H9 (cell line): Measurements from ENCODE around the gene RHEX. TPM values are rescaled to one million over a fixed set of nuclear protein-coding genes. Genes with fewer than 3 reads are reported as not detected.

ENCODE experiments used
- DNase-seq: peaks from one replicate; pipeline ENCODE4 v3.0.0-alpha.2; 2017
- H2AFZ ChIP-seq: one replicate; pipeline ENCODE4 v1.6.1; 2013; ENCODE audit warnings: mild to moderate bottlenecking, low read length, control low read depth, moderate library complexity
- H2AK5ac ChIP-seq: 2 replicates; pipeline ENCODE4 v1.6.1; 2013; ENCODE audit warnings: low read length, control low read depth, mixed read lengths; ENCODE audit not compliant: insufficient read length
- H2BK120ac ChIP-seq: one replicate; pipeline ENCODE4 v1.6.1; 2013; ENCODE audit warnings: low read depth, mild to moderate bottlenecking, low read length, control low read depth, inconsistent platforms; ENCODE audit not compliant: poor library complexity, severe bottlenecking
- H2BK12ac ChIP-seq: 2 replicates; pipeline ENCODE4 v1.6.1; 2013; ENCODE audit warnings: low read length, control low read depth, mixed read lengths, low read depth; ENCODE audit not compliant: insufficient read length
- H2BK15ac ChIP-seq: 2 replicates; pipeline ENCODE4 v1.6.1; 2013; ENCODE audit warnings: low read depth, low read length, control low read depth
- H2BK20ac ChIP-seq: one replicate; pipeline ENCODE4 v1.6.1; 2013; ENCODE audit warnings: low read depth, mild to moderate bottlenecking, low read length, control low read depth, inconsistent platforms; ENCODE audit not compliant: poor library complexity, severe bottlenecking
- H2BK5ac ChIP-seq: 2 replicates; pipeline ENCODE4 v1.6.1; 2013; ENCODE audit warnings: low read length, control low read depth, mixed read lengths; ENCODE audit not compliant: insufficient read length
- H3K14ac ChIP-seq: 2 replicates; pipeline ENCODE4 v1.6.1; 2013; ENCODE audit warnings: low read length, control low read depth; ENCODE audit not compliant: insufficient read depth
- H3K18ac ChIP-seq: 2 replicates; pipeline ENCODE4 v1.6.1; 2013; ENCODE audit warnings: low read depth, mild to moderate bottlenecking, mixed read lengths, low read length, control low read depth; ENCODE audit not compliant: insufficient read length
- H3K23ac ChIP-seq: 2 replicates; pipeline ENCODE4 v1.6.1; 2013; ENCODE audit warnings: low read length, control low read depth, mixed read lengths, low read depth; ENCODE audit not compliant: insufficient read length
- H3K23me2 ChIP-seq: 2 replicates; pipeline ENCODE4 v1.6.1; 2013; ENCODE audit warnings: low read depth, mild to moderate bottlenecking, mixed read lengths, low read length, control low read depth; ENCODE audit not compliant: insufficient read length, poor library complexity, severe bottlenecking
- H3K27ac ChIP-seq: 2 replicates; pipeline ENCODE4 v1.5.1; 2013; ENCODE audit warnings: low read length, control low read depth, mixed read lengths, low read depth; ENCODE audit not compliant: insufficient read length
- H3K27me3 ChIP-seq: 2 replicates; pipeline ENCODE4 v1.6.1; 2013; ENCODE audit warnings: low read length, control low read depth, inconsistent platforms; ENCODE audit not compliant: insufficient read depth
- H3K4ac ChIP-seq: 2 replicates; pipeline ENCODE4 v1.6.1; 2013; ENCODE audit warnings: low read depth, mild to moderate bottlenecking, control low read depth, inconsistent platforms, low read length, moderate library complexity
- H3K4me1 ChIP-seq: 2 replicates; pipeline ENCODE4 v1.6.1; 2013; ENCODE audit warnings: low read length, control low read depth, inconsistent platforms; ENCODE audit not compliant: insufficient read depth
- H3K4me2 ChIP-seq: 2 replicates; pipeline ENCODE4 v1.6.1; 2013; ENCODE audit warnings: low read length, control low read depth, mixed read lengths; ENCODE audit not compliant: insufficient read length, insufficient read depth
- H3K56ac ChIP-seq: 2 replicates; pipeline ENCODE4 v1.6.1; 2013; ENCODE audit warnings: low read depth, mild to moderate bottlenecking, mixed read lengths, low read length, control low read depth; ENCODE audit not compliant: insufficient read length
- H3K79me1 ChIP-seq: 2 replicates; pipeline ENCODE4 v1.6.1; 2013; ENCODE audit warnings: low read depth, mild to moderate bottlenecking, moderate library complexity, low read length, control low read depth, inconsistent platforms; ENCODE audit not compliant: insufficient read depth, poor library complexity, severe bottlenecking
- H3K79me2 ChIP-seq: 2 replicates; pipeline ENCODE4 v1.6.1; 2013; ENCODE audit warnings: low read length, control low read depth, inconsistent platforms; ENCODE audit not compliant: insufficient read depth
- H3K9ac ChIP-seq: 2 replicates; pipeline ENCODE4 v1.6.1; 2013; ENCODE audit warnings: low read length, control low read depth, mixed read lengths; ENCODE audit not compliant: insufficient read length; ENCODE audit errors: extremely low read depth
- H3K9me3 ChIP-seq: one replicate; pipeline ENCODE4 v1.6.1; 2013; ENCODE audit warnings: low read depth, low read length, inconsistent platforms; ENCODE audit not compliant: control insufficient read depth
- H3T11ph ChIP-seq: one replicate; pipeline ENCODE4 v1.6.1; 2013; ENCODE audit warnings: mild to moderate bottlenecking, low read length, control low read depth, inconsistent platforms
- H4K20me1 ChIP-seq: one replicate; pipeline ENCODE4 v1.6.1; 2013; ENCODE audit not compliant: control insufficient read depth, insufficient read length, insufficient read depth
- H4K5ac ChIP-seq: 2 replicates; pipeline ENCODE4 v1.6.1; 2013; ENCODE audit warnings: low read depth, mild to moderate bottlenecking, mixed read lengths, low read length, control low read depth; ENCODE audit not compliant: insufficient read length
- H4K8ac ChIP-seq: replicated peaks from 2 replicates; pipeline ENCODE4 v1.6.1; 2013; ENCODE audit warnings: low read length, control low read depth, mixed read lengths, low read depth; ENCODE audit not compliant: insufficient read length
- H4K91ac ChIP-seq: 2 replicates; pipeline ENCODE4 v1.6.1; 2013; ENCODE audit warnings: low read depth, mild to moderate bottlenecking, moderate library complexity, mixed read lengths, low read length, control low read depth; ENCODE audit not compliant: insufficient read length
- H3K27ac Mint-ChIP-seq, 3 experiments: 2 replicates in 2 of 3; 3 replicates in 1 of 3; pipeline ENCODE4 v1.8.0; 2020 to 2021; ENCODE audit warnings: mixed read lengths in 3 of 3, mild to moderate bottlenecking in 1 of 3, moderate library complexity in 1 of 3
- H3K27me3 Mint-ChIP-seq: 2 replicates; pipeline ENCODE4 v1.8.0; 2021; ENCODE audit warnings: low read depth, mild to moderate bottlenecking, moderate library complexity, mixed read lengths
- H3K36me3 Mint-ChIP-seq, 3 experiments: 2 replicates in 2 of 3; 3 replicates in 1 of 3; pipeline ENCODE4 v1.8.0; 2020 to 2021; ENCODE audit warnings: low read depth in 3 of 3, mixed read lengths in 3 of 3; ENCODE audit not compliant: insufficient read depth in 1 of 3
- H3K4me1 Mint-ChIP-seq, 2 experiments: 2 replicates each; pipeline ENCODE4 v1.8.0; 2020; ENCODE audit warnings: mixed read lengths in 2 of 2
- H3K4me3 Mint-ChIP-seq, 2 experiments: 2 replicates in 1 of 2; 3 replicates in 1 of 2; pipeline ENCODE4 v1.8.0; 2020 to 2021; ENCODE audit warnings: mild to moderate bottlenecking in 2 of 2, mixed read lengths in 2 of 2, moderate library complexity in 1 of 2
- H3K9me3 Mint-ChIP-seq, 2 experiments: 2 replicates in 1 of 2; 3 replicates in 1 of 2; pipeline ENCODE4 v1.8.0; 2020; ENCODE audit warnings: mild to moderate bottlenecking in 2 of 2, mixed read lengths in 2 of 2, moderate library complexity in 1 of 2
- WGBS: extraction: QIAGEN DNeasy Blood & Tissue Kit; methylation state at CpG from one replicate; pipeline ENCODE4 v1.1.7; 2013; ENCODE audit warnings: missing lambda C conversion rate, low lambda C conversion rate, mixed read lengths; ENCODE audit not compliant: insufficient read length; ENCODE audit errors: extremely low coverage; 5-methylcytosine and 5-hydroxymethylcytosine counted together
- total RNA-seq: library from RNA; stranded (reverse); gene quantifications from 2 replicates; pipeline ENCODE4 v1.2.1, GENCODE V29; 2021
- TF ChIP-seq, protein P1 (sequence below): fragments of 200-600 bp; sonication (generic); conservative IDR thresholded peaks from 3 replicates; pipeline ENCODE4 v1.8.0; 2021; ENCODE audit warnings: antibody characterized with exemption, mild to moderate bottlenecking

The RHEX gene
- total RNA-seq, 1 experiment from 2014 or later, result not detected

- no peaks in the 10 kb centered on the region for H3K79me2 ChIP-seq
- Mint-ChIP-seq H3K4me1 (no peaks in the 10 kb centered on the region), H3K36me3 (no peaks in the 10 kb centered on the region), H3K27ac (no peak overlapping the region), H3K27me3 (no peaks in the 10 kb centered on the region; the same call in 1 of the 2 replicates), H3K9me3 (no peaks in the 10 kb centered on the region), H3K4me3 (no peak overlapping the region)
- no peak overlapping the region for H3T11ph ChIP-seq
- no peak for DNase-seq
- H2AK5ac ChIP-seq, result no peak overlapping the region
- H3K14ac ChIP-seq, result no peak overlapping the region
- no peak overlapping the region for H2BK12ac ChIP-seq
- no peak overlapping the region for H3K27ac ChIP-seq
- no peak overlapping the region for H3K18ac ChIP-seq
- H3K9me3 ChIP-seq, result no peaks in the 10 kb centered on the region
- no peak overlapping the region for H2BK120ac ChIP-seq
- no peaks in the 10 kb centered on the region for H3K79me1 ChIP-seq
- no peak overlapping the region for H3K4ac ChIP-seq
- H3K23ac ChIP-seq, result no peak overlapping the region
- H3K9ac ChIP-seq, result no peak overlapping the region
- no peak overlapping the region for H2BK15ac ChIP-seq
- H4K5ac ChIP-seq, result no peak overlapping the region
- H3K56ac ChIP-seq, result no peak overlapping the region
- no peak overlapping the region for H4K8ac ChIP-seq
- TF ChIP-seq, protein P1, sequence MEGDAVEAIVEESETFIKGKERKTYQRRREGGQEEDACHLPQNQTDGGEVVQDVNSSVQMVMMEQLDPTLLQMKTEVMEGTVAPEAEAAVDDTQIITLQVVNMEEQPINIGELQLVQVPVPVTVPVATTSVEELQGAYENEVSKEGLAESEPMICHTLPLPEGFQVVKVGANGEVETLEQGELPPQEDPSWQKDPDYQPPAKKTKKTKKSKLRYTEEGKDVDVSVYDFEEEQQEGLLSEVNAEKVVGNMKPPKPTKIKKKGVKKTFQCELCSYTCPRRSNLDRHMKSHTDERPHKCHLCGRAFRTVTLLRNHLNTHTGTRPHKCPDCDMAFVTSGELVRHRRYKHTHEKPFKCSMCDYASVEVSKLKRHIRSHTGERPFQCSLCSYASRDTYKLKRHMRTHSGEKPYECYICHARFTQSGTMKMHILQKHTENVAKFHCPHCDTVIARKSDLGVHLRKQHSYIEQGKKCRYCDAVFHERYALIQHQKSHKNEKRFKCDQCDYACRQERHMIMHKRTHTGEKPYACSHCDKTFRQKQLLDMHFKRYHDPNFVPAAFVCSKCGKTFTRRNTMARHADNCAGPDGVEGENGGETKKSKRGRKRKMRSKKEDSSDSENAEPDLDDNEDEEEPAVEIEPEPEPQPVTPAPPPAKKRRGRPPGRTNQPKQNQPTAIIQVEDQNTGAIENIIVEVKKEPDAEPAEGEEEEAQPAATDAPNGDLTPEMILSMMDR, result no peak
- no peaks in the 10 kb centered on the region for H3K4me1 ChIP-seq
- H4K91ac ChIP-seq, result no peak overlapping the region
- no peaks in the 10 kb centered on the region for H4K20me1 ChIP-seq
- no peak overlapping the region for H2BK20ac ChIP-seq
- H3K27me3 ChIP-seq, result no peaks in the 10 kb centered on the region
- no peak overlapping the region for H3K4me2 ChIP-seq
- H2AFZ ChIP-seq, result no peak overlapping the region
- H2BK5ac ChIP-seq, result no peak overlapping the region
- WGBS, result no CpG with 5 or more reads among the region's 3 CpGs
- H3K23me2 ChIP-seq, result no peaks in the 10 kb centered on the region
These were observed 34.1 kb downstream of the RHEX start for GRCh38 chr1:206087091-206087490.
